Upper lobe of right lung (tissue), 1 donor: ENCODE results near the gene LANCL2. TPM values are rescaled to one million over a fixed set of nuclear protein-coding genes. Genes with fewer than 3 reads are reported as not detected.
A peak's percentile ranks its signal among the peaks of the same experiment; 100 is the strongest.

Experiments used
- ATAC-seq: fragments of 200-7000 bp; cut with Tn5 transposase; one replicate; pipeline ENCODE4 v1.9.1; 2020; ENCODE audit warnings: mild to moderate bottlenecking, moderate library complexity
- DNase-seq: peaks from one replicate; pipeline ENCODE4 v3.0.0-alpha.2; 2020
- H3K27ac ChIP-seq: fragments of 200-600 bp; one replicate; pipeline ENCODE4 v1.8.0; 2022
- H3K27me3 ChIP-seq: fragments of 200-600 bp; one replicate; pipeline ENCODE4 v1.8.0; 2022; ENCODE audit warnings: mild to moderate bottlenecking
- H3K36me3 ChIP-seq: fragments of 200-600 bp; one replicate; pipeline ENCODE4 v1.8.0; 2022
- H3K4me1 ChIP-seq: fragments of 200-600 bp; one replicate; pipeline ENCODE4 v1.8.0; 2022
- H3K4me3 ChIP-seq: fragments of 200-600 bp; one replicate; pipeline ENCODE4 v1.8.0; 2022; ENCODE audit warnings: mild to moderate bottlenecking
- H3K9me3 ChIP-seq: fragments of 200-600 bp; one replicate; pipeline ENCODE4 v1.8.0; 2022
- intact Hi-C: fragments of 100-400 bp; cut with DNase I; formaldehyde crosslinking; loops from one replicate; pipeline ENCODE4 v1.11.0; 2022
- total RNA-seq: library from RNA; stranded (reverse); fragmentation: NEBNext Ultra II Directional; extraction: Animal tissue kit (Norgen Biotek cat#: 25700); gene quantifications from one replicate; pipeline ENCODE4 v1.2.1, GENCODE V29; 2021
- TF ChIP-seq, protein P1 (sequence below): fragments of 200-600 bp; IDR thresholded peaks from one replicate; pipeline ENCODE4 v1.8.0; 2022; ENCODE audit warnings: antibody characterized with exemption
- donor health status: DM: no; HTN: yes; CAD: no; lungs with severe emphysema.

Gene LANCL2
- total RNA-seq, 1 donor from 2014 or later, result 6.5 TPM

DNA sequence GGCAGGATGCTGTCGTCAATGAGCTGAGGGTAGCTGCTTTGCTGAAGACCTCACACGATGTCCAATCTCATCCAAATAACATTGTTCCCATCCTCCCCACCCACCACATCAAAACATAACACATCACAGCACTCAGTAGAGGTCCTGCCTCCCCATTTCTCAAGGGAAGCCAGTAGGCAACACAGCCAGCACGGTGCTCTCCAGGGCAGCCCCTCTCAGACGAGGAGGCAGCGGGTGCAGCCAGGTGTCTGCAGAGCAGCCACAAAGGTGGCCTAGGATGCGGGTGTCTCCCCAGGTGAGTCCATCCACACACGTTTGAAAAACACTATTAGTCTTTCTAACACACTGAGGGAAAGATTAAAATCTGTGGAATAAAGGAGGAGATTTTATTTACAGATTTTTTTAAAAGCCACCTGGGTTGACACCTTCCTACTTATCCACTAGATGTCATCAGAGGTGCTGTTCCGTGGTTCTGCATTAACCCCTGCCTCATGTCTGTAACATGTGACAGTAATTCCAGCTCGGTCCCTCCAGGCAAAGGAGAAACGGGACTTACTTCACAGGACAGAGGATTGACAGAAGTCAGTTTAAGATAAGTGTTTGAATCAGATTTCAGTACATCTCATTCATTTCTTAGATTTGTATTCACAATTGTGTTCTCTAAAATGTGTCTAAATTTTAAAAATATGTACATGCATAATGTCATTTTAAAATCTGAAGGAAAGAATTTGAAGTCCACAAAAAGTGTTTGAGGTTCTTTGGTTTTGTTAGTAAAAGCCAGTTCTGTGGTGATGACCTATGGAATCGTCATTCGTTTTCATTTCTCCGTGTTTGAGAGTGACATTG lies 68.0 kb downstream of the LANCL2 start:
- TF ChIP-seq, protein P1, sequence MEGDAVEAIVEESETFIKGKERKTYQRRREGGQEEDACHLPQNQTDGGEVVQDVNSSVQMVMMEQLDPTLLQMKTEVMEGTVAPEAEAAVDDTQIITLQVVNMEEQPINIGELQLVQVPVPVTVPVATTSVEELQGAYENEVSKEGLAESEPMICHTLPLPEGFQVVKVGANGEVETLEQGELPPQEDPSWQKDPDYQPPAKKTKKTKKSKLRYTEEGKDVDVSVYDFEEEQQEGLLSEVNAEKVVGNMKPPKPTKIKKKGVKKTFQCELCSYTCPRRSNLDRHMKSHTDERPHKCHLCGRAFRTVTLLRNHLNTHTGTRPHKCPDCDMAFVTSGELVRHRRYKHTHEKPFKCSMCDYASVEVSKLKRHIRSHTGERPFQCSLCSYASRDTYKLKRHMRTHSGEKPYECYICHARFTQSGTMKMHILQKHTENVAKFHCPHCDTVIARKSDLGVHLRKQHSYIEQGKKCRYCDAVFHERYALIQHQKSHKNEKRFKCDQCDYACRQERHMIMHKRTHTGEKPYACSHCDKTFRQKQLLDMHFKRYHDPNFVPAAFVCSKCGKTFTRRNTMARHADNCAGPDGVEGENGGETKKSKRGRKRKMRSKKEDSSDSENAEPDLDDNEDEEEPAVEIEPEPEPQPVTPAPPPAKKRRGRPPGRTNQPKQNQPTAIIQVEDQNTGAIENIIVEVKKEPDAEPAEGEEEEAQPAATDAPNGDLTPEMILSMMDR, result peak; percentile 28
- intact Hi-C loops, result no loop called here
- no peaks in the 10 kb centered on the region for H3K36me3 ChIP-seq
- H3K27ac ChIP-seq, result no peak overlapping the region
- H3K27me3 ChIP-seq, result no peaks in the 10 kb centered on the region
- DNase-seq (no peak), ATAC-seq (peak; percentile 37)
- no peaks in the 10 kb centered on the region for H3K4me1 ChIP-seq
- no peak overlapping the region for H3K4me3 ChIP-seq
- no peaks in the 10 kb centered on the region for H3K9me3 ChIP-seq

DNA sequence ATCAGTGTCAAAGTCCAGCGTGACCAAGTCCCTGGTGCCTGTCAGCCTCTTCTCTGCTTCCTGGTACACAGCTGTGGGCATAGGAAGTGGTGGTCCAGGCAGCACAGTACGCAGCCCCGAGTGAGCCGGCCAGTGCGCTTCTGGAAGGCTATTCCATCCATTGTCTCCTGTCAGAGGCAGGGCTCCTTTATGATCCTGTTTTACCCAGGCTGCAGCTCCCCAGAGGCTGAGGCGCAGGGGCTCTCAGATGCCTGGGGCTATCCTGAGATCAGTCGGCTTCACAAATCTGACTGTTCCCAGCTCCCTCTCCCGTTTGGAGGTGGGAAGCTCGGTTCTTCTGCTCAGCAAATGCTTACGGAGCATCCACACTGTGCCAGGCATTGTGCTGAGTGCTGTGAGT lies 70.3 kb downstream of the LANCL2 start:
- intact Hi-C loops, result no loop called here
- no peak overlapping the region for H3K27ac ChIP-seq
- no peaks in the 10 kb centered on the region for H3K4me1 ChIP-seq
- H3K9me3 ChIP-seq, result no peaks in the 10 kb centered on the region
- DNase-seq (no peak), ATAC-seq (no peak)
- TF ChIP-seq, protein P1, result no peak
- no peak overlapping the region for H3K4me3 ChIP-seq
- H3K27me3 ChIP-seq, result no peaks in the 10 kb centered on the region
- H3K36me3 ChIP-seq, result no peaks in the 10 kb centered on the region

DNA sequence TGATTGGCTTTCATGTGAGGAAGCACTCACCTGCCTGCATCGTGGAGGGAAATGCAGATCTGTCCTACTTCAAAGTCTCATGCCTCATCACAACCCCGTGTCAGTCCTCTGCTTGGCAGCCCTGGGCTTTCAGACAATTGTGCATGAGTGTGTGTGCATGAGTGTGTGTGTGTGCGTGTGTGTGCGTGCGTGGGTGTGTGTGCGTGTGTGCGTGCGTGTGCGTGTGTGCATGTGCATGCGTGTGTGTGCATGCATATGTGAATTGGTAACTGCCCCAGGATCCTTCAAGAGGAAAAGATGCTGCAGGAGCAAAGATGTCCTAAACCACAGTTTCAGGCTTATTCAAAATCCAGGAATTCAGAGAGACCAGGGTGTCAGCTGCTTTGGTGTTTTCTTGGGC lies 71.3 kb downstream of the LANCL2 start:
- Histone ChIP-seq H3K9me3 (no peaks in the 10 kb centered on the region), H3K27me3 (no peaks in the 10 kb centered on the region), H3K4me1 (no peaks in the 10 kb centered on the region), H3K4me3 (no peak overlapping the region), H3K36me3 (no peaks in the 10 kb centered on the region), H3K27ac (no peak overlapping the region)
- TF ChIP-seq, protein P1, result no peak
- intact Hi-C loops, result no loop called here
- no peak for DNase-seq
- ATAC-seq, result no peak

DNA sequence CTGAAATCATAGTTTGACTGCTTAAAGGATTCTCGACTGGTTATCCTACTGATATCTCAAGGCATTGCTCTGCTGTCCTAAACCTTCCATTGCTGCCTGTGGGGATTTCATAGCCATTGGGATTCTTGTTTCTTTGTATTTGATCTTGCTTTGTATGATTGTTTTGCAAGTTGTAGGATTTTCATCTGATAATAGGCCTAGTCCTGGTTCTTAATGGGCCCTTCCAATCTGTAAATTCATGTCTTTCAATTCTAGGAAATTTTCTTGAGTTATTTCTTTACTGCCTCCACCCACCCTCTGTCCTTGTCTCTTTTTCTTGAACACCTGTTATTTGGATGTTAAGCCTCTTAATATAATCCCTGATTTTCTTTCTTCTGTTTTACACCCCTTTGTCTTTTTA lies 72.2 kb downstream of the LANCL2 start:
- H3K9me3 ChIP-seq, result no peaks in the 10 kb centered on the region
- TF ChIP-seq, protein P1, result no peak
- H3K4me1 ChIP-seq, result no peaks in the 10 kb centered on the region
- H3K27me3 ChIP-seq, result no peaks in the 10 kb centered on the region
- H3K27ac ChIP-seq, result no peak overlapping the region
- DNase-seq, result no peak
- H3K36me3 ChIP-seq, result no peaks in the 10 kb centered on the region
- intact Hi-C loops, result no loop called here
- no peak overlapping the region for H3K4me3 ChIP-seq
- ATAC-seq, result no peak

DNA sequence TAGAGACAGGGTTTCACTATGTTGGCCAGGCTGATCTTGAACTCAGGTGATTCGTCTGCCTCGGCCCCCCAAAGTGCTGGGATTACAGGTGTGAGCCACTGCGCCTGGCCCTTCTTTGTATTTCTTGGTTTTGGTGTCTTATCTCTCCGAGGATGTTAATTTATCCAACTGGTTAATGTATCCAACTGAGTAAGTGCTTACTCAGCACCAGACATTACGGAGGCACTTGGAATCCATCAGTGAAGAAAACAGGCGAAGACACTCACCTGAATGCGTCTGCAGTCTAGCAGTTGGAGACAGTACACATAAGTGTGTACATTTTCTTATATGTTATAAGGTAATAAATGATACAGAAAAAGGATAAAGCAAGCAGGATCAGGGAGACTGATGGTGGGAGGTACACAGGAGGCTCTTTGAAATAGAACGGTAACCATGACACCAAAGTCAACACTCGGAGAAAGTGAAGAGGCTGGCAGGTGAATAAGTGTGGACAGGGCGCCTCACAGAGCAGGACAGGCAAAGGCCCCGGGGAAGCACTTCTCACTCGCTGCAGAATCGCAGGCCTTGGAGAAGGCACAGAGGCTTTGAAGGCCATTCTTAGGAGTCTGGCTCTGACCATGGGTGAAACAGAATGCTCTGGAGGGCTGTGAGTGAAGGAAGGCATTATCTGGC lies 73.1 kb downstream of the LANCL2 start:
- peak; percentile 63 for DNase-seq
- intact Hi-C loops, result no loop called here
- H3K4me1 ChIP-seq, result no peaks in the 10 kb centered on the region
- H3K4me3 ChIP-seq, result no peak overlapping the region
- no peaks in the 10 kb centered on the region for H3K36me3 ChIP-seq
- H3K27me3 ChIP-seq, result no peaks in the 10 kb centered on the region
- no peak overlapping the region for H3K27ac ChIP-seq
- H3K9me3 ChIP-seq, result no peaks in the 10 kb centered on the region
- peak; percentile 52 for ATAC-seq
- TF ChIP-seq, protein P1, result no peak
